KMS-11 (cell line): ENCODE results near the gene MSL1.

Experiments
- H2AFZ ChIP-seq: fragments of 200-600 bp; sonication (generic); 2 replicates; pipeline ENCODE4 v1.6.1; 2016; ENCODE audit warnings: antibody characterized with exemption, mixed run types, low read depth
- H3K27ac ChIP-seq: fragments of 200-600 bp; sonication (generic); 2 replicates; pipeline ENCODE4 v1.6.1; 2016; ENCODE audit warnings: mild to moderate bottlenecking, mixed run types
- H3K27me3 ChIP-seq: fragments of 200-600 bp; sonication (generic); 2 replicates; pipeline ENCODE4 v1.6.1; 2017; ENCODE audit warnings: mild to moderate bottlenecking, low read depth, mixed run types, moderate library complexity; ENCODE audit not compliant: insufficient read depth
- H3K36me3 ChIP-seq: fragments of 200-600 bp; sonication (generic); 2 replicates; pipeline ENCODE4 v1.6.1; 2017; ENCODE audit warnings: mild to moderate bottlenecking, mixed run types; ENCODE audit not compliant: insufficient read depth
- H3K4me1 ChIP-seq: fragments of 200-600 bp; sonication (generic); 2 replicates; pipeline ENCODE4 v1.6.1; 2016; ENCODE audit warnings: mild to moderate bottlenecking, low read depth, mixed run types; ENCODE audit not compliant: poor library complexity, severe bottlenecking
- H3K4me2 ChIP-seq: fragments of 200-600 bp; sonication (generic); 2 replicates; pipeline ENCODE4 v1.7.0; 2016; ENCODE audit warnings: mild to moderate bottlenecking, mixed run types
- H3K4me3 ChIP-seq: fragments of 200-600 bp; sonication (generic); IDR thresholded peaks from 2 replicates; pipeline ENCODE4 v1.6.1; 2017; ENCODE audit warnings: low read depth, low read length, mixed read lengths; ENCODE audit not compliant: insufficient read depth
- H3K79me2 ChIP-seq: fragments of 200-600 bp; sonication (generic); 2 replicates; pipeline ENCODE4 v1.6.1; 2016; ENCODE audit warnings: low read depth, mixed run types; ENCODE audit not compliant: insufficient read depth
- H3K9ac ChIP-seq: fragments of 200-600 bp; sonication (generic); 2 replicates; pipeline ENCODE4 v1.6.1; 2016; ENCODE audit warnings: mild to moderate bottlenecking, mixed run types
- H4K20me1 ChIP-seq: fragments of 200-600 bp; sonication (generic); 2 replicates; pipeline ENCODE4 v1.6.1; 2016; ENCODE audit warnings: mild to moderate bottlenecking, mixed run types; ENCODE audit not compliant: insufficient read depth
- TF ChIP-seq, protein P1 (sequence below): fragments of 200-600 bp; sonication (generic); conservative IDR thresholded peaks from 2 replicates; pipeline ENCODE4 v1.6.1; 2017; ENCODE audit warnings: low read depth, mild to moderate bottlenecking, antibody characterized with exemption, low read length, moderate library complexity, mixed read lengths

Gene MSL1

DNA sequence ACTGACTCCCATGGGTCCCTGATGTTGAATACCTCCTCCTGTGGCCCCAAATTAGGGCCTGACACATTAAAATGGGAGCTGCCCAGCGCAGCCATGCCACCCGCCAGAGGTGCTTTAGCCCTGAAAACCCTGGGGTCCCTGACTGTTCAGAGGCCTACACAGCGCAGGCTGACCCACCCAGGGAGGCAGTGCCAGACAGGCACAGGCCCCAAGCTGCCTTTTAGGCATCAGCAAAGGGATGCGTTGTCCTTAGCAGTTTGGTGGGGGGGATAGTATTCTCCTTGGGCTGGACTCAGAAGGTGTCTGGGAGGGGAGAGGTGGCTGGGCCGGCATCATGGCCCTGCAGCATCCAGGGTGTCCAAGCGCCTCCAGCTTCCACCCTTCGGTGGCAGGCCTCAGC is 56.9 kb downstream of the MSL1 start:
- H3K9ac ChIP-seq = no peak overlapping the region
- H4K20me1 ChIP-seq = no peaks in the 10 kb centered on the region
- no peaks in the 10 kb centered on the region for H3K79me2 ChIP-seq
- H2AFZ ChIP-seq = no peak overlapping the region
- no peaks in the 10 kb centered on the region for H3K36me3 ChIP-seq
- TF ChIP-seq, protein P1, sequence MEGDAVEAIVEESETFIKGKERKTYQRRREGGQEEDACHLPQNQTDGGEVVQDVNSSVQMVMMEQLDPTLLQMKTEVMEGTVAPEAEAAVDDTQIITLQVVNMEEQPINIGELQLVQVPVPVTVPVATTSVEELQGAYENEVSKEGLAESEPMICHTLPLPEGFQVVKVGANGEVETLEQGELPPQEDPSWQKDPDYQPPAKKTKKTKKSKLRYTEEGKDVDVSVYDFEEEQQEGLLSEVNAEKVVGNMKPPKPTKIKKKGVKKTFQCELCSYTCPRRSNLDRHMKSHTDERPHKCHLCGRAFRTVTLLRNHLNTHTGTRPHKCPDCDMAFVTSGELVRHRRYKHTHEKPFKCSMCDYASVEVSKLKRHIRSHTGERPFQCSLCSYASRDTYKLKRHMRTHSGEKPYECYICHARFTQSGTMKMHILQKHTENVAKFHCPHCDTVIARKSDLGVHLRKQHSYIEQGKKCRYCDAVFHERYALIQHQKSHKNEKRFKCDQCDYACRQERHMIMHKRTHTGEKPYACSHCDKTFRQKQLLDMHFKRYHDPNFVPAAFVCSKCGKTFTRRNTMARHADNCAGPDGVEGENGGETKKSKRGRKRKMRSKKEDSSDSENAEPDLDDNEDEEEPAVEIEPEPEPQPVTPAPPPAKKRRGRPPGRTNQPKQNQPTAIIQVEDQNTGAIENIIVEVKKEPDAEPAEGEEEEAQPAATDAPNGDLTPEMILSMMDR = no peak
- no peaks in the 10 kb centered on the region for H3K27me3 ChIP-seq
- no peak overlapping the region for H3K4me2 ChIP-seq
- no peak overlapping the region for H3K4me3 ChIP-seq
- H3K27ac ChIP-seq = no peak overlapping the region
- peaks cover 11% of the 10 kb centered on the region for H3K4me1 ChIP-seq

DNA sequence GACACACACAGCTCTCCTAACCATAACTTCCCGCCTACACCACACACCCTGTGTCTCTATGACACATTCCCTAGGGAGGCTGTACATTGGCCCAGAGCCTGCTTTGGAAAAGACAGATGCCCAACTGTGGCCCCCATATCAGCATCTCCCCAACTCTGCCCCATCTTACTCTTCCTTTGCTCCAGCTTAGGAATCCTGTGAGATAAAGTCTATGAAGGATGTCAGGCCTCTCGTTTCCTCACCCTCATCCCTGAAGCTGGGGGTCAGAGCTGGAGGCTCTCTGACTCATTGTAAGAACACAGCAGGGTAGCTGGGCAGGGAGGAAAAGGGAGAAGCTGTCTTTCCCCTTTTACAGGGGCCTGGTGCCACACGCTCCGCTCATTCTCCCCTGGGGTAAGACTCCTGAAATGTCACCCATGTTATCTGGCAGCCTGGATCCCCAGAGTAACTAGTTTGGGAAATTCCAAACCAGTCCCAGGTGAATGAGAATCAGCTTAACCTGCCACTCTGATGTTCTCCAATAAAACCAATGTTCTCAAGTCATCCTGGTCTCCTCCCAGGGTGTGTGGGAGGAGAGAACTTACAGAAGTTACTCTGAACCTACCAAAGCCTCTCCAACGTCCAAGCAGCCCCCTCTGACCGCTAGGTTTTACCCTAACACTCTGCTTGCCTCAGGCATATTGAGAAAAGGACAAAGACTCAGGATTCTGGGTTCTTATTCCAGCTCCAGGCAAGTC is 58.3 kb downstream of the MSL1 start:
- H3K27ac ChIP-seq = no peak overlapping the region
- H3K27me3 ChIP-seq = no peaks in the 10 kb centered on the region
- no peaks in the 10 kb centered on the region for H4K20me1 ChIP-seq
- H2AFZ ChIP-seq = no peak overlapping the region
- H3K4me1 ChIP-seq = peaks cover 11% of the 10 kb centered on the region
- no peaks in the 10 kb centered on the region for H3K79me2 ChIP-seq
- H3K9ac ChIP-seq = no peak overlapping the region
- H3K4me3 ChIP-seq = no peak overlapping the region
- TF ChIP-seq, protein P1 = no peak
- H3K4me2 ChIP-seq = no peak overlapping the region
- no peaks in the 10 kb centered on the region for H3K36me3 ChIP-seq

DNA sequence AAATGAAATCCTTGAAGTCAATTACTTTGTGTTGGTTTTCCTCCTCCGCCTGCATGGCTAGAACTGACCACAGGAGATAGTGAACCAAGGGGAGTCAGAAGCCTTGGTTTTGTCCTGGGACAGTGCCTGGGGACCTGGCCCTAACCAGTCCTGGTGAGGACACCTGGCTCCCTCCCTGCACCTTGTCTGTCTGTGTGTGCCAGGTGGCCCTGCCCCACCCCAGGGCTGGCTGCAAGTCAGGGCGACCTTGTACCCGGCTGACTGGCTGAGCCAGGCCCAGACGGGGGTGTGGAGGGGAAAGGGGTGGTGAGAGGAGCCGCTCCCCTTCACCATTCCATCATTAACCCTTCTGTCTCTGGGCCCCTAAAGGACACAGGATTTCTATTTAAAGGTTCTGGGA is 58.9 kb downstream of the MSL1 start:
- Histone ChIP-seq H3K9ac (no peak overlapping the region), H3K4me2 (no peak overlapping the region), H3K4me1 (peaks cover 11% of the 10 kb centered on the region), H4K20me1 (no peaks in the 10 kb centered on the region), H2AFZ (no peak overlapping the region), H3K27ac (no peak overlapping the region), H3K27me3 (no peaks in the 10 kb centered on the region), H3K79me2 (no peaks in the 10 kb centered on the region), H3K4me3 (no peak overlapping the region), H3K36me3 (no peaks in the 10 kb centered on the region)
- TF ChIP-seq, protein P1 = no peak

DNA sequence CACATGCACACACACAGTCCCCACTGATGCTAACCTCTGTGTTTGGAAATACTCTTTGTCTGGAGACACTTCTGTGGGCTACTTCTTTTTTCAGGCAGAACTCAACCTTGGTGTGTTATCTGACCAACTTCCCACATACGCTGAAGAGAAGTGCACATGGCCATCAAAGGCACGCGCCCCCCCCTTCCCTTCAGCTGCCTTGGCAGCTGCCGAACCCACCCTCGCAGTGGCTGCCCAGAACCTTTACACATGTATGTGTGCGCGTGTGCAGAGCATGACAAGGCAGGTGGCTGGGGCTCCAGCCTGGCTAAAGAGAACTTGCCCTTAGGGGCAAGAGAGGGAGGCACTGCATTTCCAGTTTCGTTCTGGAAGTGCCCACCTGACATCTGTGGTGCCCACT is 59.4 kb downstream of the MSL1 start:
- peaks cover 11% of the 10 kb centered on the region for H3K4me1 ChIP-seq
- H3K36me3 ChIP-seq = no peaks in the 10 kb centered on the region

More for the DNA sequence above, 59.4 kb downstream of the MSL1 start:
- TF ChIP-seq, protein P1 = no peak
- no peak overlapping the region for H3K27ac ChIP-seq
- no peak overlapping the region for H3K9ac ChIP-seq
- no peak overlapping the region for H3K4me3 ChIP-seq
- H3K4me2 ChIP-seq = no peak overlapping the region
- no peak overlapping the region for H2AFZ ChIP-seq
- no peaks in the 10 kb centered on the region for H3K79me2 ChIP-seq
- H4K20me1 ChIP-seq = no peaks in the 10 kb centered on the region
- no peaks in the 10 kb centered on the region for H3K27me3 ChIP-seq
